PC-9 (cell line): Measurements from ENCODE around the gene SNTN. TPM values are rescaled to one million over a fixed set of nuclear protein-coding genes. Genes with fewer than 3 reads are reported as not detected.

Source experiments
- BruUV-seq: library from RNA; stranded (reverse); fragments of 400-500 nt; replicated peaks from 2 replicates; lab custom pipeline; 2021; lab: Mats Ljungman, UMichigan
- CTCF ChIA-PET: fragments of 300-600 bp; sonication (Branson Sonifier 250); formaldehyde crosslinking; loops from one replicate; lab custom pipeline; 2022; ENCODE audit warnings: antibody characterized with exemption; lab: Charles Lee
- POLR2A ChIA-PET: fragments of 300-600 bp; sonication (Branson Sonifier 250); formaldehyde crosslinking; loops from one replicate; lab custom pipeline; 2022; ENCODE audit warnings: antibody characterized with exemption; ENCODE audit not compliant: unreplicated experiment; lab: Charles Lee
- DNase-seq, 2 experiments: peaks; one replicate each; pipeline versions ENCODE4 v3.0.0 to v3.0.0-alpha.2; 2015 to 2022; ENCODE audit warnings: mixed read lengths in 1 of 2
- H2AFZ ChIP-seq: fragments of 200-600 bp; sonication (generic); 2 replicates; pipeline ENCODE4 v1.8.1; 2017; ENCODE audit warnings: antibody characterized with exemption
- H3F3A ChIP-seq: fragments of 200-600 bp; sonication (generic); 2 replicates; pipeline ENCODE4 v1.8.1; 2017; ENCODE audit warnings: antibody characterized with exemption, mild to moderate bottlenecking, low read depth; ENCODE audit not compliant: insufficient read depth
- H3K27ac ChIP-seq: fragments of 200-600 bp; sonication (generic); 2 replicates; pipeline ENCODE4 v1.6.1; 2016; ENCODE audit warnings: mixed run types
- H3K27me3 ChIP-seq: fragments of 200-600 bp; sonication (generic); 2 replicates; pipeline ENCODE4 v1.6.1; 2016; ENCODE audit warnings: low read depth, mixed run types; ENCODE audit not compliant: insufficient read depth
- H3K36me3 ChIP-seq: fragments of 200-600 bp; sonication (generic); 2 replicates; pipeline ENCODE4 v1.6.1; 2016; ENCODE audit warnings: low read depth, mixed run types
- H3K4me1 ChIP-seq: fragments of 200-600 bp; sonication (generic); replicated peaks from 2 replicates; pipeline ENCODE4 v1.6.1; 2016; ENCODE audit warnings: mixed run types; ENCODE audit not compliant: insufficient read depth
- H3K4me2 ChIP-seq: fragments of 200-600 bp; sonication (generic); 2 replicates; pipeline ENCODE4 v1.6.1; 2017; ENCODE audit warnings: mixed run types
- H3K4me3 ChIP-seq: fragments of 200-600 bp; sonication (generic); 2 replicates; pipeline ENCODE4 v1.6.1; 2016; ENCODE audit warnings: mixed run types
- H3K79me2 ChIP-seq: fragments of 200-600 bp; sonication (generic); 2 replicates; pipeline ENCODE4 v1.6.1; 2017; ENCODE audit warnings: low read depth, mixed run types
- H3K9me2 ChIP-seq: fragments of 200-600 bp; sonication (generic); 2 replicates; pipeline ENCODE4 v1.8.1; 2017; ENCODE audit warnings: mild to moderate bottlenecking; ENCODE audit not compliant: insufficient read depth
- H3K9me3 ChIP-seq: fragments of 200-600 bp; sonication (generic); 2 replicates; pipeline ENCODE4 v1.8.1; 2016; ENCODE audit warnings: low read depth; ENCODE audit not compliant: insufficient read depth
- H4K20me1 ChIP-seq: fragments of 200-600 bp; sonication (generic); 2 replicates; pipeline ENCODE4 v1.8.1; 2017; ENCODE audit not compliant: insufficient read depth
- CTCF ChIP-seq: fragments of 200-600 bp; sonication (generic); conservative IDR thresholded peaks from 2 replicates; pipeline ENCODE4 v1.6.1; 2017; ENCODE audit warnings: mixed run types, antibody characterized with exemption, mild to moderate bottlenecking, moderate library complexity
- EZH2 ChIP-seq: fragments of 200-600 bp; sonication (generic); IDR thresholded peaks from 2 replicates; pipeline ENCODE4 v1.8.0; 2017; ENCODE audit warnings: antibody characterized with exemption, low read depth
- intact Hi-C: fragments of 100-400 bp; cut with micrococcal nuclease; formaldehyde crosslinking; loops from one replicate; pipeline ENCODE4 v1.10.0; 2022; ENCODE audit not compliant: unreplicated experiment
- total RNA-seq: library from RNA; stranded (reverse); gene quantifications from 2 replicates; pipeline ENCODE4 v1.2.3, GENCODE V29; 2021

Gene SNTN
- total RNA-seq, 1 experiment from 2014 or later = not detected

DNA sequence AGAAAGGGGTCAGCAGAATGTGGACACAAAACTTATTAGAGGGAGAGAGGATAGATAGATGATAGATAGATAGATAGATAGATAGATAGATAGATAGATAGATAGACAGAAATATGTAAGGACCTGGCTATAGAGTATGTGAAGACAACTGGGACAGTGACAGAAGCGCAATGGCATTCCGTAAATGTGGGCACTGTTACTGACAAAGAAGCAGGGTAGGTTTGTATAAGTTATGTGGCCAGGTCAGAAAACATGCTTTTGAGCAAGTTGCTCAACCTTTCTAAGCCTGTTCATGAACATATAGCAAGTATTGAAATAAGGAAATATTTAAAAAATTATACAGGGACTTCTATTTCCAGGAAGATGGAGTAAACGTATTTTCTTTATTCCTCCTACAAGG is 17.3 kb upstream of the SNTN start:
- ChIA-PET POLR2A (no interaction called here), CTCF (no interaction called here)
- H3K27ac ChIP-seq = no peak overlapping the region
- TF ChIP-seq CTCF (no peak), EZH2 (no peak)
- H4K20me1 ChIP-seq = no peaks in the 10 kb centered on the region
- intact Hi-C loops = no loop called here
- no peaks in the 10 kb centered on the region for H3K79me2 ChIP-seq
- 0 out of 2 replicates have a peak, but pooled peaks cover 6% of the 10 kb centered on the region for H3K27me3 ChIP-seq
- no peaks in the 10 kb centered on the region for H3K36me3 ChIP-seq
- H3K4me2 ChIP-seq = no peak overlapping the region
- 0 out of 2 replicates have a peak, but pooled peaks cover 4% of the 10 kb centered on the region for H3K9me2 ChIP-seq
- H3K4me1 ChIP-seq = no peaks in the 10 kb centered on the region
- no peaks in the 10 kb centered on the region for H3F3A ChIP-seq
- H3K4me3 ChIP-seq = no peak overlapping the region
- no peaks in the 10 kb centered on the region for H3K9me3 ChIP-seq
- no peak overlapping the region for H2AFZ ChIP-seq
- no TSS peak for BruUV-seq
- DNase-seq = no peak

DNA sequence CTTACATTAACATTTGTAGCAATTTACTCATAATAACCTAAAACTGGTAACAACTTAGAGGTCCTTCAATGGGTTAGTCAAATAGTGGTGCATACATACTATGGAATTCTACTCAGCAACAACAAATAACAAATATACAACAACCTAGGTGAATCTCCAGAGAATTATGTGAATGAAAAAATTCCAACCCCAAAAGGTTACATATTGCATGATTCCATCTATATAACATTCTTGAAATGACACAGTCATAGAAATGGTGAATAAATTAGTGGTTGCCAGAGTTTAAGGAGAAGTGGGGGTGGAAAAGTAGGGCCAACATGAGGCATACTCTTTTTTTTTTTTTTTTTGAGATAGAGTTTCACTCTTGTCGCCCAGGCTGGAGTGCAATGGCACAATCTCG is 12.7 kb upstream of the SNTN start:
- H3K9me2 ChIP-seq = 0 out of 2 replicates have a peak, but pooled peaks cover 4% of the 10 kb centered on the region
- no peaks in the 10 kb centered on the region for H3K36me3 ChIP-seq
- no peaks in the 10 kb centered on the region for H3K9me3 ChIP-seq
- H3K27me3 ChIP-seq = 0 out of 2 replicates have a peak, but pooled peaks cover 5% of the 10 kb centered on the region
- ChIA-PET CTCF (no interaction called here), POLR2A (no interaction called here)
- no peak for DNase-seq
- H3K27ac ChIP-seq = no peak overlapping the region
- H3K4me2 ChIP-seq = no peak overlapping the region
- intact Hi-C loops = no loop called here
- no peaks in the 10 kb centered on the region for H4K20me1 ChIP-seq
- H3K79me2 ChIP-seq = no peaks in the 10 kb centered on the region
- no peak overlapping the region for H3K4me3 ChIP-seq
- H3F3A ChIP-seq = no peaks in the 10 kb centered on the region
- H3K4me1 ChIP-seq = no peaks in the 10 kb centered on the region
- TF ChIP-seq EZH2 = no peak
- no peak for TF ChIP-seq CTCF
- no peak overlapping the region for H2AFZ ChIP-seq
- no TSS peak for BruUV-seq

DNA sequence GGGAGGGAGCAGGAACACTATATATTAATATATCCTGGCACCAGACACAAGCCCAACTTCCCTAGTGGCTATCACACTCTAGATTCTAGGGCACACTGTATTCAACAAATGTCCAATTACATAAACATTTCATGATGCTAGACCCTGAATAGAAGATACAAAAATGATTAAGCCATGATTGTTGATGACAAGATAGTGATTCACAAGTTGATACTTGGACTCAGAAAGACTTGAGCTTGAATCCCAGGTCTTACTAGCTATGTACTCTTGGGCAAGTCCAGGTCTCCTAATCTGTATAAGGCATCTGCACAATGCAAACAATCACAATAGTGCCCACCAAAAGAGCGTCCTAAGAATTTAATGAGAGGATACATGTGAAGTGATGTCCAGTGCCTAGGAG is 10.0 kb upstream of the SNTN start:
- H3K27ac ChIP-seq = no peak overlapping the region
- H3K27me3 ChIP-seq = 0 out of 2 replicates have a peak, but pooled peaks cover 5% of the 10 kb centered on the region
- H3K4me2 ChIP-seq = no peak overlapping the region
- ChIA-PET CTCF (no interaction called here), POLR2A (no interaction called here)
- intact Hi-C loops = no loop called here
- no peaks in the 10 kb centered on the region for H3K4me1 ChIP-seq
- H3K79me2 ChIP-seq = no peaks in the 10 kb centered on the region
- no peaks in the 10 kb centered on the region for H3F3A ChIP-seq
- no TSS peak for BruUV-seq
- H4K20me1 ChIP-seq = no peaks in the 10 kb centered on the region
- DNase-seq = no peak
- H2AFZ ChIP-seq = no peak overlapping the region
- 0 out of 2 replicates have a peak, but pooled peaks cover 4% of the 10 kb centered on the region for H3K9me2 ChIP-seq
- no peaks in the 10 kb centered on the region for H3K9me3 ChIP-seq
- H3K36me3 ChIP-seq = no peaks in the 10 kb centered on the region
- TF ChIP-seq CTCF (no peak), EZH2 (no peak)
- no peak overlapping the region for H3K4me3 ChIP-seq
